Measurements from ENCODE around the gene RBMX.
"Not testable (repeated sequence)": the region's sequence is repeated elsewhere in the genome, so short reads cannot be mapped to it uniquely, and the experiment has no call there.

The RBMX gene
- total RNA-seq, result 408 to 458 reads per million in 2 donors

- peak; percentile 87 for DNase-seq
These were observed at the start of gene RBMX for GRCh38 chrX:136880452-136881013. Gene RBMX, minus strand, starts transcription at chrX:136880725. Its CDS starts 1,298 bp downstream, at chrX:136879427.

GRCh38 chrX:136921438-136921837 is 40.9 kb upstream of the RBMX start:
- DNase-seq, result not testable (repeated sequence)

GRCh38 chrX:136920001-136920400 is 39.5 kb upstream of the RBMX start:
- no peak for DNase-seq

- DNase-seq, result no peak
These were observed 36.3 kb upstream of the RBMX start for GRCh38 chrX:136916827-136917226.

- DNase-seq, result not testable (repeated sequence)
These were observed 31.1 kb upstream of the RBMX start for GRCh38 chrX:136911661-136912060.

GRCh38 chrX:136911253-136911652 is 30.7 kb upstream of the RBMX start:
- no peak for DNase-seq

GRCh38 chrX:136910565-136911035 is 30.1 kb upstream of the RBMX start:
- DNase-seq, result no peak

- DNase-seq, result peak; percentile 38
These were observed 29.4 kb upstream of the RBMX start for GRCh38 chrX:136909706-136910564.

GRCh38 chrX:136909119-136909705 is 28.7 kb upstream of the RBMX start:
- DNase-seq, result peak; percentile 69

GRCh38 chrX:136907621-136908020 is 27.1 kb upstream of the RBMX start:
- DNase-seq, result no peak

GRCh38 chrX:136906921-136907510 is 26.5 kb upstream of the RBMX start:
- DNase-seq, result no peak

GRCh38 chrX:136904067-136904466 is 23.5 kb upstream of the RBMX start:
- not testable (repeated sequence) for DNase-seq

- DNase-seq, result not testable (repeated sequence)
These were observed 19.5 kb upstream of the RBMX start for GRCh38 chrX:136900071-136900470.

- DNase-seq, result no peak
These were observed 18.7 kb upstream of the RBMX start for GRCh38 chrX:136899221-136899620.

- DNase-seq, result not testable (repeated sequence)
These were observed 18.2 kb upstream of the RBMX start for GRCh38 chrX:136898752-136899151.

GRCh38 chrX:136896121-136896914 is 15.8 kb upstream of the RBMX start:
- no peak for DNase-seq

- no peak for DNase-seq
These were observed 11.9 kb upstream of the RBMX start for GRCh38 chrX:136892412-136892811.

- DNase-seq, result not testable (repeated sequence)
These were observed 10.1 kb upstream of the RBMX start for GRCh38 chrX:136890596-136890995.

- no peak for DNase-seq
These were observed 8.7 kb upstream of the RBMX start for GRCh38 chrX:136889269-136889668.

- peak; percentile 19 for DNase-seq
These were observed 498 bp downstream of the RBMX start for GRCh38 chrX:136880003-136880451.

GRCh38 chrX:136879001-136879687 is 1.4 kb downstream of the RBMX start:
- DNase-seq, result no peak

- DNase-seq, result no peak
These were observed 2.1 kb downstream of the RBMX start for GRCh38 chrX:136878423-136878822.

Data from T-helper 9 cell (primary cell).